Activated CD4-positive, alpha-beta T cell treated with anti-CD3 and anti-CD28 coated beads for 48 hours (primary cell): ENCODE data around the gene HBZ.
"Not testable (repeated sequence)": the region's sequence is repeated elsewhere in the genome, so short reads cannot be mapped to it uniquely, and the experiment has no call there.

Source experiments
- DNase-seq: peaks from one replicate; pipeline ENCODE4 v3.0.0-alpha.2; 2020

The HBZ gene

DNA sequence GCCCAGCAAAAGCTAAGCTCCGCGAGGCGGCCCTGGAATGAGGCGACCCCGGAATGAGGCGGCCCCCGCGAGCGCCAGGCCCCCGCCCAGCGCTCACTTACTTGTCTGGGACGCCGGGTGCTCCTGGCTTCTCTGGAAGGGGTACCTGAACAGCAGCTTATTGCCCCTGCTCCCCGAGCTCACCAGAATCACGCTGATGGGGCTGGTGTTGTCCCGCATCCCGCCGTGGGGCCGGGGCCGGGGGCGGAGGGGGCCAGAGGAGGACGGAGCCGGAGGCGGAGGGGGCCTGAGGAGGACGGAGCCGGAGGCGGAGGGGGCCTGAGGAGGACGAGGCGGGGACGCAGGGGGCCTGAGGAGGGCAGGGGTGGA is 14.4 kb upstream of the HBZ start:
- DNase-seq, result peak; percentile 41

DNA sequence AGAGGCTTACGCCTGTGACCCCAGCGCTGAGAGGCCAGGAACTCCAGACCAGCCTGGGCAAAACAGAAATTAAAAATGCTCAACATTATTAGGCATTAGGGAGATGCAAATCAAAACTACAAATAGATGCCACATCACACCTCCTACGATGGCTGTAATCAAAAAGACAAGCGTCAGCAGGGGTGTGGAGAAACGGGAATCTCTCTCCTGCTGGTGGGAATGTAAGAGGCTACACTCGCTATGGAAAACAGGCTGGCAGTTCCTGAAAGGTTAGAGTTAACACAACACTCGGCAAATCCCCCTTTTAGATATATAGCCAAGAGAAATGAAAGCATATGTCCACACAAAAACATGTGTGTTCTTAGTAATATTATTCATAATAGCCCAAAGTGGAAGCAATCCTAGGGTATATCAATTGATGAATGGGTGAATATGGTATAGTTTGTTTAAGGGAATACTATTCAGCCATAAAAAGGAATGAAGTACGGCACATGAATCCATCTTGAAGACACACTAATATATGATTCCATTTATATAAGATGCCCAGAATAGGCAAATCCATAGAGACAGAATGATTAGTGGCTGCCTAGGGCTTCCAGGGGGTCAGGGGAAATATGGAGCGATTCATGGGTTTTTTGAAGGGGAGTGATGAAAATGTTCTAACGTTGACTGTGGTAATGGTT is 12.1 kb upstream of the HBZ start:
- no peak for DNase-seq

DNA sequence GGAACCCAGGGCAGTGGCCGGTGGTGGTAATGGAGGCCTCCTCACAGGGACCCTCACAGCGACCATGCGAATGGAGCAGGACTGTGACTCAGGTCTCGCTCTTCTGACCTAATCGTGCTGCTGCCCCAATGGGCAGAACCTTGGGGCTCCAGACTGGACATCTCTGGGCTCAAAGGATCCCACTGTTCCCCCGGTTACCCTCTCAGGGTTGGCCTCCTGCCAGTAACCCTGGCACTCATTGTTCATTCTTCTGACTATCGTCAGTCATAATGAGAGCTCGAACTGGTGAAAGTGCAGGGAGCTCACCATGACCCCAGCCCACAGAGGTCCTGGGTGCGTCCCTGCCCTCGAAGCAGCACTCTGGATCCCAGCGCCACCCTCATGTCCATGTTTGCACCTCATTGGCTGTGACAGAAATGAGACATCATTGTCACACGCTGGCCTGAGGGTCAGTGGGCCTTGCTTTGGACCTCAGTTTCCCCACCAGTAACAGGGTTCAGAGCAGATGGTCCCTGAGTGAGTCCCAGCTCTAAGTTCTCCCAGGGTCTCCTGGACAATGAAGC is 10.0 kb upstream of the HBZ start:
- DNase-seq, result no peak

DNA sequence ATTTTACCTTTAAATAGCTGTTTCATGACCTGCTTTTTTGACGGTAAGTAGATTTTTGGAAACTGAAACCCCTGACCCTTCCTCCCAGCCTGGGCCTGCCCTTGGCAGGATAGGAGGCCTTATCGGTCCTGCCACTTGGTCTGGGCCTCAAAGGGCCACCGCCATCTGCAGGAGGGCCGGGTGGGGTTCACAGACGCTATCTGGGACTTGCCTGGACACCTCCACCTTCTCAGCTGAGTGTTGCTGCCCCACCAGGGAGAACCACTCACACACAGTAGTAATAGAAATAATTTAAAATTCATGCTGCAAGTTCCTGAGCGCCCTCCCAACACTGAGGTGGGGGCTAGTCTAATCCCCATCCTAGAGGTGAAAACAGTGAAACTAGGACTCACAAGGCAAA is 9.4 kb upstream of the HBZ start:
- no peak for DNase-seq

DNA sequence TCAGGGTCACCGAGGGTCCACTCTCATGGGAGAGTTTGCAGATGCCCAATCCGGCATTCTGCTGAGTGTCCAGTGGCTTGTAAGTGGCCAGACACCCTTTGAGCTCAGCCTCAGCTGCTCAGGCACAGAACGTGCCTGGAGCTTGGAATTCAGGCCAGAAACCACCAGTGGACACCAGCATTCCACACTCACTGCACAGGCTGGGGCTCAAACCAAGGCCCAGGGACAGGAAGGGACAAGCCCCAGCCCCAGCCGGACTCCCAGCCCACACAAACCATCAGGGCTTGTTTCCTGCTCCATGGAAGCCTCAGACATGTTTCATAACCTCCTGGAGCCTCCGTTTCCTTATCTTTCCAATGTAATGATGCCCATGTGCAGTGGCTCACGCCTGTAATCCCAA is 9.0 kb upstream of the HBZ start:
- no peak for DNase-seq

DNA sequence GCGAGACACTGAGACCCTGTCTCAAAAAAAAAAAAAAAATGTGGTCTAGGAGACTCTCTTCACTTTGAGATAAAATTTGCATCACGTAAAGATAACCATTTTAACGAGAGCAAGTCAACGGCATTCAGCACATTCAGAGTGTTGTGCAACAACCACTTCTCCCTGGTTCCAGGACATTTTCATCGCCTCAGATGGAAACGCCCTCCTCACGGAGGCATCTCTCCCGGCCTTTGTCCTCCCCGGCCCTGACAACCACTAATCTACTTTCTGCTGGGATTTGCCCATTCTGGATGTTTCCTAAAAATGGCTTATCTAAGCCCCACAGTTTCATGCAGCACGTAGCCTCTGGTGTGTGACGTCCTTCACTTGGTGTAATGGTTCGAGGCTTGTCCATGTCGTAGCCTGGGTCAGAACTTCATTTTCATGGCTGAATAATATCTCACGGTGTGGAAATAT is 7.6 kb upstream of the HBZ start:
- DNase-seq, result no peak

DNA sequence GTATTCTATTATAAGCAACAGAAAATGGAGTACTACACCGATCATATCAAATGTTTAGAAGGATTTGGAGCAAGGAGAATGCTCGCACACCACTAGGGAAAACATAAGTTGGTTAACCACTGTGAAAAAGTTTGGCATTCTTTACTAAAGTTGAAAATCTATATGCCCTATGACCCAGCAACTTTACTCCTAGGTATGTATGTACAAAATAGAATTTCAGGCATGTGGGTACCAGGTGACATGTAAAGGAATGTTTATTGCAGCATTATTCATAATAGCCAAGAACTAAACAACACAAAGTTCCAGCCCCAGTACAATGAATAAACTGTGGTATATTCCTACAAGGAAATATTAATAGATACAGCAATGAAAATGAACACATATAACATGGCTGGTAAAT is 5.8 kb upstream of the HBZ start:
- no peak for DNase-seq

DNA sequence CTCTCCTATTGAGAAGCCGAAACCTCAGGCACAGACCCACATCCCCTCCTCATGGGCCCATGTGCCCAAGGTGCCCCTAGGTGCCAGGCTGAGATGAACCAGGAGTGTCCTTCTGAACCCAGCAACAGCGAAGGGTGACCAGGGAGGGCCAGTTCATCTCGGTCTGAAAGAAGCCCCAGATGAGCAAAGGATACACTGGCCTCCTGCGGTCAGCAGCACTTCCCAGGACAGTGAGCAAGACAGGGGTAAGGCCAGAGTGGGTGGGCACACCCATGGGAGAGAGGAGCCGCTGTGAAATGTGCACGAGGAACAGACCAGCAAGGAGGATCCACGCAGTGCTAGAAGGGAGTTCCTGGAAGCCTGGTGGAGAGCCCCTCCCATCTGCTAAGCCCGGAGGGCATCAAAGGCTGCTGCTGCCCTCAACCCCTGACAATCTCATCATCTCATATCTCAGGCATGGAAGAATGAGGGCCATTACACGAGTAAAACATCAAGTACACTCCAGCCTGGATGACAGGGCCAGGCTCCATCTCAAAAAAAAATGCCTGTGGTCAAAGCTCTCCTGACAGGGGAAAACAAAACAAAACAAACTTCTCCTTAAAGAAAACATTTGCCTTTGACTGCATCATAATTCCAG is 3.3 kb upstream of the HBZ start:
- no peak for DNase-seq

DNA sequence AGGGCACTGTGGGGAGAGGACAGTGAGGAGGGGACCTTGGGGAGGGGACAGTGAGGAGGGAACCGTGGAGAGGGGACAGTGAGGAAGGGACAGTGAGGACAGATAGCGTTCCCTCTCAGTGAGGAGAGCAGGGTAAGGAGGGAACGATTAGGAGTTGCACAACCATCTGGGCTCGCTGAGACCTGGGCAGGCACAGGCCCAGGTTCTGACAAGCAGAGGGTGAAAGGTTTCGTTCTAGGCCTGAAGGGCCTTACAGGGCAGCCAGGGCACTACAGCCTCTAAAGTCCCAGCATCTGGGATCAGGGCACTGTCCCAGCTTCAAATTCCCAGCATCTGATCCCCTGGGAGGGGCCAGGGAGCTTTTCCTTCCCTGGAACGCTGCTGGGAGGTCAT is 681 bp downstream of the HBZ start:
- not testable (repeated sequence) for DNase-seq

DNA sequence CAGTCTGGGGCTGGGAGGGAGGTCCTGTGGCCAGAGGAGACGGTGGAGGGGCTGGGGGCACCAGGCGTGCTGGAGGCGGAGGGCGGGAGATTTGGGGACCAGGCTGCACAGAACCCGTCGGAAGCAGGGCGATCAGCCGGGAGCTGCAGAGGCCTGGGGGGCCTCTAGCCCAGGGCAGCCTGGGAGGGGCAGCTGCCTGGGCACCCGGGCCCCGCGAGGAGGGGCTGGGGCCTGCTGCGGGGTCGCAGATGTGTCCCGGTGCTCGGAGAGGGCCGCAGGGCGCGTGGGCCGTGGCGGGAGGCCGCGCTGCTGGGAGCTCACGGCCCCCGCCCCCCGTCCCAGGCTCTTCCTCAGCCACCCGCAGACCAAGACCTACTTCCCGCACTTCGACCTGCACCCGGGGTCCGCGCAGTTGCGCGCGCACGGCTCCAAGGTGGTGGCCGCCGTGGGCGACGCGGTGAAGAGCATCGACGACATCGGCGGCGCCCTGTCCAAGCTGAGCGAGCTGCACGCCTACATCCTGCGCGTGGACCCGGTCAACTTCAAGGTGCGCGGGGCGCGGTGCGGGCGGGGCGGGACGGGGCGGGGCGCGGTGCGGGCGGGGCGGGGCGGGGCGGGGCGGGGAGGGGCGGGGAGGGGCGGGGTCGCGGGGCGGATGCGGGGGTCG is 1.2 kb downstream of the HBZ start:
- not testable (repeated sequence) for DNase-seq

DNA sequence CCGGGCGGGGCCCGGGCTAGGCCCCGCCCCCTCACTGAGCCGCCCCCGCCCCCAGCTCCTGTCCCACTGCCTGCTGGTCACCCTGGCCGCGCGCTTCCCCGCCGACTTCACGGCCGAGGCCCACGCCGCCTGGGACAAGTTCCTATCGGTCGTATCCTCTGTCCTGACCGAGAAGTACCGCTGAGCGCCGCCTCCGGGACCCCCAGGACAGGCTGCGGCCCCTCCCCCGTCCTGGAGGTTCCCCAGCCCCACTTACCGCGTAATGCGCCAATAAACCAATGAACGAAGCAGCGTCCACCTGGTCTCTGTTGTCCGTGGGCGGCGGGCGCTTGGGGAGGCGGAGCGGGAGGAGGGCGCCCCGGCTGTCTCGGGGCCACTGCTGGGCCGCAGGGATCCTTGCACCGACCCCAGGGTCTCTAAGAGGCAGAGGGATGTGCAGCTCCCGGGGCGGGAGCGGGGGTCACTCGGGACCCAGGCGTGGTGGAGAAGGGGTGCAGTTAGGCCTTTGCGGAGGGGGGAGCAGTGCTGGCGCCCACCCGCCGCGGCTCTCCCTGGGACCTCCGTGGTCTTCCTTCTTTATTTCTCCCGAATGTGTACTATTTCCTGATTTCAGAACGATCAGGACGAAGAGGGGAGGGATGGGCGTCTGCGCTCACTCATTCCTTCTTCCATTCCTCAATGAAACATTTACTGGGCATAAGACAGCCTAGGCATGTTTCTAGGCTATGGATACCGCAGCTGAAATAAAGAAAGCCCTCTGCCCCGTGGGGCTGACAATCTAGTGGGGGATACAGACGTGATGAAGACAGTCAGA is 2.0 kb downstream of the HBZ start:
- peak; percentile 39 for DNase-seq

DNA sequence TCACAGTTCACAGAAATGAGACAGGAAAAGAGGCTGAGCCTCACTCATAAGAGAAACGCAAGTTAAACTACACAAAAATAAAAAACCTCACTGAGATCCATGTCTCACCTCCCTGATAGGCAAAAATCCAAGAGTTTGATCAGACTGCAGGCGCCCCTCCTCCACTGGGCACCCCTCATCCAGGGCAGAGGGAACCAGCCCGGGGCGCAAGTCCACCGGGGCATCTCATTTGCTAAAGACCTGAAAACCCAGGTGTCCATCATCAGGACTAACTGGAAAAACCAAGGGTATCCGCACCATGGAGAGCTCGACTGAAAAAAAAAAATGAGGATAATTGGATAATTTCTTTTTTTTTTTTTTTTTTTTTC is 2.6 kb downstream of the HBZ start:
- no peak for DNase-seq

DNA sequence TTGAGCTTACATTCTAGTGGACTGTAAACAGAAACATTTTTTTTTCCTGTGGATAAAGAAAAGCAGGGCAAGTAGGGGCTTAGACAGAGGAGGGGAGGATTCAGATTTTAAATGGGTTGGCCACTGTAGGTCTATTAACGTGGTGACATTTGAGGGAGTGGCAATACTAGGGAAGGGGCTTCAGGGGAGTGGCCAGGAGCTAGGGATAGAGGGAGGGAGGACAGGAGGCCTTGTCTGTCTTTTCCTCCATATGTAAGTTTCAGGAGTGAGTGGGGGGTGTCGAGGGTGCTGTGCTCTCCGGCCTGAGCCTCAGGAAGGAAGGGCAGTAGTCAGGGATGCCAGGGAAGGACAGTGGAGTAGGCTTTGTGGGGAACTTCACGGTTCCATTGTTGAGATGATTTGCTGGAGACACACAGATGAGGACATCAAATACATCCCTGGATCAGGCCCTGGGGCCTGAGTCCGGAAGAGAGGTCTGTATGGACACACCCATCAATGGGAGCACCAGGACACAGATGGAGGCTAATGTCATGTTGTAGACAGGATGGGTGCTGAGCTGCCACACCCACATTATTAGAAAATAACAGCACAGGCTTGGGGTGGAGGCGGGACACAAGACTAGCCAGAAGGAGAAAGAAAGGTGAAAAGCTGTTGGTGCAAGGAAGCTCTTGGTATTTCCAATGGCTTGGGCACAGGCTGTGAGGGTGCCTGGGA is 6.8 kb downstream of the HBZ start:
- DNase-seq, result no peak

DNA sequence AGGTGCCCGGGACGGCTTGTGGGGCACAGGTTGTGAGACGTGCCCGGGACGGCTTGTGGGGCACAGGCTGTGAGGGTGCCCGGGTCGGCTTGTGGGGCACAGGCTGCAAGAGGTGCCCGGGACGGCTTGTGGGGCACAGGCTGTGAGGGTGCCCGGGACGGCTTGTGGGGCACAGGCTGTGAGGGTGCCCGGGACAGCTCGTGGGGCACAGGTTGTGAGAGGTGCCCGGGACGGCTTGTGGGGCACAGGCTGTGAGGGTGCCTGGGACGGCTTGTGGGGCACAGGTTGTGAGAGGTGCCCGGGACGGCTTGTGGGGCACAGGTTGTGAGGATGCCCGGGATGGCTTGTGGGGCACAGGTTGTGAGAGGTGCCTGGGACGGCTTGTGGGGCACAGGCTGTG is 7.8 kb downstream of the HBZ start:
- DNase-seq, result not testable (repeated sequence)

DNA sequence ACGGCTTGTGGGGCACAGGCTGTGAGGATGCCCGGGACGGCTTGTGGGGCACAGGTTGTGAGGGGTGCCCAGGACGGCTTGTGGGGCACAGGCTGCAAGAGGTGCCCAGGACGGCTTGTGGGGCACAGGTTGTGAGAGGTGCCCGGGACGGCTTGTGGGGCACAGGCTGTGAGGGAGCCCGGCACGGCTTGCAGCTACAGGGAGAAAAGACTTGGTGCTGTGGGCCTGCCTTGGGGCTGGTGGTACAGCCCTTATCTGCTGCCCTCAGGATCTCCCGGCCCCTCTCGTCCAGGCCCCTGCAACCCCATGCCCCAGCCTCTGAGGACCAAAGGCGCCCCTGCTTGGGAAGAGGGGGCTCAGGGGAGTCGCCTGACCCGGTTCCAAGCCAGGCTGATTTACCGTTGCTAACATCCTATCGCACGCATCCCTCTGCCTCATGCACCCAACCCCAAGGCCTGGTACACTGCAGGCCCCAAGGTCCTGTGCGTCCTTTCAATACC is 8.3 kb downstream of the HBZ start:
- no peak for DNase-seq

DNA sequence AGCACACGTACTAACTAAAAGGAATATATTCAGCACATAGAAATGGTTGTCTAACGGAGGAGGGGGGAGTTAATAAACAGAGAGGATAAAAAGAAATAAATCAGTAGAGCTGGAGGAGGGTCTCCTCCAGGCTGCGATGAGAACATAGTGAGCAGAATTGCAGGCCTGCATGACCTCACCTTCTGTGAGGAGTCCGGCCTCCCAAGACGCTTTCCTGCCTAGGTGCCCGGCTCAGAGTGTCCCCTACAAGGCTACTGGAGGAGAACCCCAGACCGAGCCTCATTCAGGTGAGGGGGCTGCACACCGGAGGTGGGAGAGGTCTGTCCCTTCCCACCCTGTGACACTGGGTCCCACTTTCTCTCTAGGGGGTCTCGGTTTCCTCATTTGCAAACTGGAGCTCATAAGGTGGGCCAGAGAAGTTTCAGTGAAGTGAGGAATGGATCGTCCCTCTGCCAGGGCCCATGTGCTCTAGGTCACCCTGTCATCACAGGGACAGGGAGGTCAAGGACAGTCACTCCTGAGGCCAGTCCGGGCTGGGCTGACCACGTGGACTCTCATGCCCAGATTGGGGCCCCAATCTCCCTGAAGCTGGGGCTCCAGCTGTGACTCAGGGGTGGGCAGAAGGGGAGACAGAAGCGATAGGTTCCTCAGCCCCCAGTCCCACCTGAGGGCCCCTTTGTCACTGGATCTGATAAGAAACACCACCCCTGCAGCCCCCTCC is 10.0 kb downstream of the HBZ start:
- DNase-seq, result no peak

DNA sequence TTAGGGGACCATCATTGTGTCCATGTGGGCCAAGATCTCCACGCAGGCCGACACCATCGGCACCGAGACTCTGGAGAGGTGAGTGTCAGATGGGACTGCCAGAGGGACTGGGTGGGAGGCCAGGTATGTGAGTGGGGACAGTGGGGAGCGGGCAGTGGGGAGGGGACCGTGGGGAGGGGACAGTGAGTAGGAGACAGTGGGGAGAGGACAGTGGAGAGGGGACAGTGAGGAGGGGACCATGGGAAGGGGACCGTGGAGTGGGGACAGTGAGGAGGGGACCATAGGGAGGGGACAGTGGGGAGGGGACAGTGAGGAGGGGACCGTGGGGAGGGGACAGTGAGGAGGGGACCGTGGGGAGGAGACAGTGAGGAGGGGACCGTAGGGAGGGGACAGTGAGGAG is 10.7 kb downstream of the HBZ start:
- not testable (repeated sequence) for DNase-seq

DNA sequence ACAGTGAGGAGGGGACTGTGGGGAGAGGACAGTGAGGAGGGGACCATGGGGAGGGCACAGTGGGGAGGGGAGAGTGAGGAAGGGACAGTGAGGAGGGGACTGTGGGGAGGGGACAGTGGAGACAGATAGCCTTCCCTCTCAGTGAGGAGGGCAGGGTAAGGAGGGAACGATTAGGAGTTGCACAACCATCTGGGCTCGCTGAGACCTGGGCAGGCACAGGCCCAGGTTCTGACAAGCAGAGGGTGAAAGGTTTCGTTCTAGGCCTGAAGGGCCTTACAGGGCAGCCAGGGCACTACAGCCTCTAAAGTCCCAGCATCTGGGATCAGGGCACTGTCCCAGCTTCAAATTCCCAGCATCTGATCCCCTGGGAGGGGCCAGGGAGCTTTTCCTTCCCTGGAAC is 11.3 kb downstream of the HBZ start:
- not testable (repeated sequence) for DNase-seq

DNA sequence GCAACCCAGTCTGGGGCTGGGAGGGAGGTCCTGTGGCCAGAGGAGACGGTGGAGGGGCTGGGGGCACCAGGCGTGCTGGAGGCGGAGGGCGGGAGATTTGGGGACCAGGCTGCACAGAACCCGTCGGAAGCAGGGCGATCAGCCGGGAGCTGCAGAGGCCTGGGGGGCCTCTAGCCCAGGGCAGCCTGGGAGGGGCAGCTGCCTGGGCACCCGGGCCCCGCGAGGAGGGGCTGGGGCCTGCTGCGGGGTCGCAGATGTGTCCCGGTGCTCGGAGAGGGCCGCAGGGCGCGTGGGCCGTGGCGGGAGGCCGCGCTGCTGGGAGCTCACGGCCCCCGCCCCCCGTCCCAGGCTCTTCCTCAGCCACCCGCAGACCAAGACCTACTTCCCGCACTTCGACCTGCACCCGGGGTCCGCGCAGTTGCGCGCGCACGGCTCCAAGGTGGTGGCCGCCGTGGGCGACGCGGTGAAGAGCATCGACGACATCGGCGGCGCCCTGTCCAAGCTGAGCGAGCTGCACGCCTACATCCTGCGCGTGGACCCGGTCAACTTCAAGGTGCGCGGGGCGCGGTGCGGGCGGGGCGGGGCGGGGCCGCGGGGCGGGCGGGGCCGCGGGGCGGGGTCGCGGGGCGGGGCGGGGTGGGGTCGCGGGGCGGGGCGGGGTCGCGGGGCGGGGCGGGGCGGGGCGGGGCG is 11.8 kb downstream of the HBZ start:
- DNase-seq, result not testable (repeated sequence)

DNA sequence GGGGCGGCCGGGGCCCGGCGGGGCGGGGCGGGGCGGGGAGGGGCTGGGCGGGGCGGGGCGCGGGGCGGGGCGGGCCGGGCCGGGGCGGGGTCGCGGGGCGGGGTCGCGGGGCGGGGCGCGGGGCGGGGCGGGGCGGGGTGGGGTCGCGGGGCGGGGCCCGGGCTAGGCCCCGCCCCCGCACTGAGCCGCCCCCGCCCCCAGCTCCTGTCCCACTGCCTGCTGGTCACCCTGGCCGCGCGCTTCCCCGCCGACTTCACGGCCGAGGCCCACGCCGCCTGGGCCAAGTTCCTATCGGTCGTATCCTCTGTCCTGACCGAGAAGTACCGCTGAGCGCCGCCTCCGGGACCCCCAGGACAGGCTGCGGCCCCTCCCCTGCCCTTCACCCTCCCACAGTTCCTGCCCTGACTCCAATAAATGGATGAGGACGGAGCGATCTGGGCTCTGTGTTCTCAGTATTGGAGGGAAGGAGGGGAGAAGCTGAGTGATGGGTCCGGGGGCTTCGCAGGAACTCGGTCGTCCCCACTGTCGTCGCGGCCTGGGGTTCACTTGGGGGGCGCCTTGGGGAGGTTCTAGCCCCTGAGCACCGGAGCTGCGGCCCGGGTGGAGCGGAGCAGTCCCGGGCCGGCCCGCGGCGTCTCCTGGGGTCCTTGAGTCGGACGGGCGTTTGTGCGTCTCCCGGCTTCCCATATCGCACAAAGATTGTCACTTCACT is 12.5 kb downstream of the HBZ start:
- DNase-seq, result no peak
